Liver (tissue), 9 donors: ENCODE results near the gene CSH2. TPM values are rescaled to one million over a fixed set of nuclear protein-coding genes. Genes with fewer than 3 reads are reported as not detected.

ENCODE experiments used
- DNase-seq: peaks from one replicate; pipeline ENCODE4 v3.0.0-alpha.2; 2017; ENCODE audit warnings: low spot score
- H3K27ac ChIP-seq, 2 donors: one replicate each; pipeline ENCODE4 v1.7.0; 2013; ENCODE audit warnings: inconsistent platforms in 2 of 2, low read length in 2 of 2, control low read depth in 1 of 2, low read depth in 1 of 2, mild to moderate bottlenecking in 1 of 2
- H3K27me3 ChIP-seq, 4 donors: one replicate each; pipeline versions ENCODE4 v1.6.1 to v1.7.0; 2013; ENCODE audit warnings: low read length in 3 of 4, inconsistent platforms in 1 of 4, mild to moderate bottlenecking in 1 of 4, moderate library complexity in 1 of 4; ENCODE audit not compliant: control insufficient read depth in 4 of 4, insufficient read depth in 4 of 4
- H3K36me3 ChIP-seq, 4 donors: one replicate each; pipeline versions ENCODE4 v1.6.1 to v1.7.0; 2013; ENCODE audit warnings: low read length in 3 of 4, mild to moderate bottlenecking in 3 of 4, low read depth in 1 of 4, moderate library complexity in 1 of 4; ENCODE audit not compliant: control insufficient read depth in 4 of 4, insufficient read depth in 3 of 4
- H3K4me1 ChIP-seq, 4 donors: one replicate each; pipeline versions ENCODE4 v1.6.1 to v1.7.0; 2013; ENCODE audit warnings: low read length in 3 of 4, mild to moderate bottlenecking in 3 of 4, moderate library complexity in 1 of 4; ENCODE audit not compliant: control insufficient read depth in 4 of 4, insufficient read depth in 4 of 4
- H3K4me3 ChIP-seq, 3 donors: one replicate each; pipeline versions ENCODE4 v1.6.1 to v1.7.0; 2013; ENCODE audit warnings: low read length in 3 of 3, control low read depth in 1 of 3, low read depth in 1 of 3, mild to moderate bottlenecking in 1 of 3
- H3K9ac ChIP-seq, 2 donors: one replicate each; pipeline ENCODE4 v1.7.0; 2013; ENCODE audit warnings: low read length in 2 of 2, mild to moderate bottlenecking in 2 of 2, moderate library complexity in 2 of 2, control low read depth in 1 of 2, low read depth in 1 of 2
- H3K9me3 ChIP-seq, 4 donors: one replicate each; pipeline versions ENCODE4 v1.6.1 to v1.7.0; 2013; ENCODE audit warnings: low read length in 3 of 4; ENCODE audit not compliant: control insufficient read depth in 4 of 4
- ATF3 ChIP-seq: IDR thresholded peaks from 2 replicates; pipeline ENCODE4 v1.6.1; 2016; ENCODE audit warnings: antibody characterized with exemption
- CTCF ChIP-seq: fragments of 150-350 bp; IDR thresholded peaks from 2 replicates; pipeline ENCODE4 v1.5.1; 2017; ENCODE audit warnings: improper control_type of control experiment, low read depth, low read length; ENCODE audit not compliant: missing input control
- EGR1 ChIP-seq, 2 donors: IDR thresholded peaks; 2 replicates each; pipeline ENCODE4 v1.6.1; 2016 to 2018; ENCODE audit warnings: antibody characterized with exemption in 2 of 2, low read depth in 2 of 2
- GABPA ChIP-seq, 2 donors: IDR thresholded peaks in 1 of 2; conservative IDR thresholded peaks in 1 of 2; 2 replicates each; pipeline ENCODE4 v1.6.1; 2016; ENCODE audit warnings: antibody characterized with exemption in 2 of 2, mild to moderate bottlenecking in 1 of 2, moderate library complexity in 1 of 2
- HNF4A ChIP-seq, 2 donors: conservative IDR thresholded peaks; 2 replicates each; pipeline ENCODE4 v1.6.1; 2016; ENCODE audit warnings: antibody characterized with exemption in 2 of 2, mild to moderate bottlenecking in 2 of 2
- HNF4G ChIP-seq: IDR thresholded peaks from 2 replicates; pipeline ENCODE4 v1.6.1; 2016; ENCODE audit warnings: antibody characterized with exemption
- JUND ChIP-seq, 2 donors: IDR thresholded peaks; 2 replicates each; pipeline ENCODE4 v1.6.1; 2016; ENCODE audit warnings: antibody characterized with exemption in 2 of 2
- RAD21 ChIP-seq, 2 donors: IDR thresholded peaks; 2 replicates each; pipeline ENCODE4 v1.6.1; 2016; ENCODE audit warnings: antibody characterized with exemption in 2 of 2, mild to moderate bottlenecking in 2 of 2
- REST ChIP-seq: IDR thresholded peaks from 2 replicates; pipeline ENCODE4 v1.6.1; 2016; ENCODE audit warnings: antibody characterized with exemption, mild to moderate bottlenecking
- TAF1 ChIP-seq: conservative IDR thresholded peaks from 2 replicates; pipeline ENCODE4 v1.6.1; 2016; ENCODE audit warnings: antibody characterized with exemption, mild to moderate bottlenecking
- WGBS: extraction: QIAGEN DNeasy Blood & Tissue Kit; methylation state at CpG from one replicate; pipeline ENCODE4 v1.1.7; 2013; 5-methylcytosine and 5-hydroxymethylcytosine counted together
- polyA plus RNA-seq, 2 donors: library from polyadenylated mRNA; stranded (reverse) in 1 of 2; unstranded in 1 of 2; fragments of 200-250 nt in 1 of 2; fragments of >200 nt in 1 of 2; fragmentation: Nextera tagmentation in 1 of 2; extraction: Ambion mirVana in 1 of 2; gene quantifications; one replicate each; pipeline versions ENCODE4 v1.2.1 to v1.2.3, GENCODE V29; 2013 to 2015
- total RNA-seq, 2 donors: library from RNA; depleted of rRNA; stranded (reverse); fragments of >200 nt; gene quantifications; one replicate each; pipeline ENCODE4 v1.2.3, GENCODE V29; 2014
- donor health status: healthy.
- donor health status: healthy.
- donor health status: healthy.
- donor health status: healthy.
- donor health status: healthy.

Gene CSH2
- total and polyA plus RNA-seq, 4 donors = not detected

GRCh38 chr17:63837962-63838600, 35.4 kb downstream of the CSH2 start:
- Histone ChIP-seq H3K4me1 (peaks cover 26 to 48% (median 40%) of the 10 kb centered on the region in 4 donors), H3K9me3 (no peaks in the 10 kb centered on the region), H3K27me3 (no peaks in the 10 kb centered on the region), H3K36me3 (peaks cover 10 to 30% (median 24%) of the 10 kb centered on the region in 4 donors), H3K9ac (peak overlapping the region in 1 of 2 donors; percentile 25), H3K27ac (peak overlapping the region; percentile 48 to 58), H3K4me3 (no peak overlapping the region)
- WGBS = 74% methylated on average over 5 of the region's 5 CpGs
- DNase-seq = no peak
- TF ChIP-seq CTCF = no peak
- no peak for TF ChIP-seq JUND (IDR thresholded peaks at IDR 0.05)
- no peak for TF ChIP-seq GABPA (IDR thresholded peaks at IDR 0.05 in 1 of 2, conservative IDR thresholded peaks at IDR 0.05 in 1 of 2)
- no peak for TF ChIP-seq REST
- TF ChIP-seq ATF3 = no peak
- no peak for TF ChIP-seq EGR1 (IDR thresholded peaks at IDR 0.05; ENCODE audit: low read depth in 2 of 2)
- TF ChIP-seq RAD21 (IDR thresholded peaks at IDR 0.05) = no peak

GRCh38 chr17:63837480-63837879, 36.0 kb downstream of the CSH2 start:
- Histone ChIP-seq H3K9me3 (no peaks in the 10 kb centered on the region), H3K36me3 (peaks cover 15 to 36% (median 30%) of the 10 kb centered on the region in 4 donors), H3K27me3 (no peaks in the 10 kb centered on the region), H3K27ac (no peak overlapping the region), H3K4me1 (peaks cover 26 to 48% (median 40%) of the 10 kb centered on the region in 4 donors), H3K9ac (no peak overlapping the region), H3K4me3 (no peak overlapping the region)
- 87% methylated on average over 12 of the region's 12 CpGs for WGBS
- no peak for TF ChIP-seq HNF4A (conservative IDR thresholded peaks at IDR 0.05)
- no peak for DNase-seq

- no peak overlapping the region for H3K27ac ChIP-seq
- H3K4me1 ChIP-seq = peaks cover 26 to 44% (median 40%) of the 10 kb centered on the region in 4 donors
- no peaks in the 10 kb centered on the region for H3K27me3 ChIP-seq
- H3K9ac ChIP-seq = no peak overlapping the region
- H3K9me3 ChIP-seq = no peaks in the 10 kb centered on the region
- TF ChIP-seq TAF1 = no peak
- no peak for TF ChIP-seq REST
- no peak for TF ChIP-seq RAD21 (IDR thresholded peaks at IDR 0.05)
- no peak for TF ChIP-seq HNF4G
- no peak for TF ChIP-seq GABPA (IDR thresholded peaks at IDR 0.05 in 1 of 2, conservative IDR thresholded peaks at IDR 0.05 in 1 of 2)
- no peak overlapping the region for H3K4me3 ChIP-seq
- H3K36me3 ChIP-seq = peaks cover 17 to 43% (median 36%) of the 10 kb centered on the region in 4 donors
- 98% methylated on average over 7 of the region's 7 CpGs for WGBS
- no peak for DNase-seq
Observed at GRCh38 chr17:63836811-63837210, 36.7 kb downstream of the CSH2 start.
